Upper lobe of left lung (tissue), 6 donors: ENCODE data around the gene CSAG1. TPM values are rescaled to one million over a fixed set of nuclear protein-coding genes. Genes with fewer than 3 reads are reported as not detected.
A peak's percentile ranks its signal among the peaks of the same experiment; 100 is the strongest.
"Not testable (repeated sequence)": the region's sequence is repeated elsewhere in the genome, so short reads cannot be mapped to it uniquely, and the experiment has no call there.

ENCODE experiments used
- ATAC-seq, 2 donors: fragments of 200-7000 bp; cut with Tn5 transposase; one replicate each; pipeline ENCODE4 v1.9.1; 2022; ENCODE audit warnings: mild to moderate bottlenecking in 2 of 2, moderate library complexity in 2 of 2; ENCODE audit not compliant: low FRiP score in 2 of 2
- DNase-seq, 2 donors: peaks; one replicate each; pipeline ENCODE4 v3.0.0-alpha.2; 2019 to 2020
- H3K27ac ChIP-seq, 4 donors: fragments of 200-600 bp; sonication (generic); one replicate each; pipeline ENCODE4 v1.5.1; 2016 to 2019
- H3K27me3 ChIP-seq, 4 donors: fragments of 200-600 bp; sonication (generic); one replicate each; pipeline ENCODE4 v1.5.1; 2017 to 2019
- H3K36me3 ChIP-seq, 4 donors: fragments of 200-600 bp; sonication (generic); one replicate each; pipeline ENCODE4 v1.5.1; 2016 to 2019
- H3K4me1 ChIP-seq, 4 donors: fragments of 200-600 bp; sonication (generic); one replicate each; pipeline ENCODE4 v1.5.1; 2018 to 2019
- H3K4me3 ChIP-seq, 4 donors: fragments of 200-600 bp; sonication (generic); one replicate each; pipeline ENCODE4 v1.5.1; 2017 to 2019; ENCODE audit warnings: mild to moderate bottlenecking in 2 of 4, moderate library complexity in 1 of 4
- H3K9me3 ChIP-seq, 4 donors: fragments of 200-600 bp; sonication (generic); one replicate each; pipeline ENCODE4 v1.5.1; 2018 to 2019
- CTCF ChIP-seq, 6 experiments: fragments of 450-650 bp in 4 of 6; fragments of 200-600 bp in 2 of 6; sonication (generic) in 2 of 6; IDR thresholded peaks; one replicate each; pipeline ENCODE4 v1.5.1; 2016 to 2019; ENCODE audit warnings: antibody characterized with exemption in 6 of 6
- EP300 ChIP-seq, 4 donors: sonication (generic); formaldehyde crosslinking; IDR thresholded peaks; one replicate each; pipeline ENCODE4 v1.5.1; 2017; ENCODE audit warnings: antibody characterized with exemption in 4 of 4, control low read depth in 2 of 4
- POLR2A ChIP-seq, 4 donors: fragments of 450-650 bp; IDR thresholded peaks; one replicate each; pipeline ENCODE4 v1.5.1; 2016 to 2017; ENCODE audit warnings: antibody characterized with exemption in 4 of 4, mild to moderate bottlenecking in 2 of 4
- POLR2AphosphoS5 ChIP-seq, 2 donors: sonication (generic); formaldehyde crosslinking; IDR thresholded peaks; one replicate each; pipeline ENCODE4 v1.5.1; 2017; ENCODE audit warnings: antibody characterized with exemption in 2 of 2
- WGBS, 2 donors: methylation state at CpG; one replicate each; pipeline ENCODE4 v1.1.5; 2017 to 2018; 5-methylcytosine and 5-hydroxymethylcytosine counted together
- total RNA-seq, 6 donors: library from RNA; depleted of rRNA in 4 of 6; stranded (reverse); fragments of >200 nt in 4 of 6; gene quantifications; one replicate each; pipeline versions ENCODE4 v1.1.0 to v1.2.1, GENCODE V29; 2016 to 2021
- donor health status: DM: no; HTN: no; CAD: no; lungs with moderate emphysema.
- donor health status: DM: no; HTN: yes; CAD: no; lungs with severe emphysema.

Gene CSAG1
- not detected for total RNA-seq

GRCh38 chrX:152733261-152733975 is at the start of gene CSAG1, which contains the start of gene MAGEA12:
TSS of gene CSAG1 (minus strand) at chrX:152733721. CDS start at chrX:152732460, 1,261 bp downstream.
TSS of gene MAGEA12 (plus strand) at chrX:152733757. CDS start at chrX:152736162, 2,405 bp downstream.
- H3K36me3 ChIP-seq = no peaks in the 10 kb centered on the region
- no peaks in the 10 kb centered on the region for H3K4me1 ChIP-seq
- 82 to 89% methylated on average over 8 to 9 of the region's 21 CpGs for WGBS, 2 donors
- H3K9me3 ChIP-seq = no peaks in the 10 kb centered on the region
- TF ChIP-seq POLR2A (IDR thresholded peaks at IDR 0.05) = no peak
- TF ChIP-seq EP300 (IDR thresholded peaks at IDR 0.05) = no peak
- TF ChIP-seq POLR2AphosphoS5 (IDR thresholded peaks at IDR 0.05) = no peak
- TF ChIP-seq CTCF (IDR thresholded peaks at IDR 0.05) = no peak
- H3K4me3 ChIP-seq = no peak within 1 kb of the TSS
- H3K27ac ChIP-seq = no peak within 1 kb of the TSS
- DNase-seq (peak in 1 of 2 donors; percentile 11), ATAC-seq (no peak)
- H3K27me3 ChIP-seq = no peaks in the 10 kb centered on the region

- DNase-seq, H3K4me1 ChIP-seq, H3K9me3 ChIP-seq, H3K4me3 ChIP-seq, H3K27me3 ChIP-seq, H3K27ac ChIP-seq, H3K36me3 ChIP-seq: not testable (repeated sequence)
- ATAC-seq = peak in 1 of 2 donors; percentile 15
- no CpG with 5 or more reads among the region's 29 CpGs for WGBS, 2 donors
These were observed 36.2 kb upstream of the CSAG1 start, which contains the start of gene MAGEA6 for GRCh38 chrX:152769549-152770289. TSS of gene MAGEA6 (minus strand) at chrX:152769689. CDS start at chrX:152767650, 2,039 bp downstream.

GRCh38 chrX:152766562-152766961 is 33.0 kb upstream of the CSAG1 start:
- not testable (repeated sequence) for H3K27me3 ChIP-seq, H3K27ac ChIP-seq, H3K36me3 ChIP-seq, H3K4me1 ChIP-seq, ATAC-seq, H3K9me3 ChIP-seq, H3K4me3 ChIP-seq
- 78 to 93% methylated on average over 4 to 9 of the region's 9 CpGs for WGBS, 2 donors
- peak in 1 of 2 donors; percentile 0 for DNase-seq

- not testable (repeated sequence) for H3K36me3 ChIP-seq, DNase-seq, H3K4me1 ChIP-seq, H3K9me3 ChIP-seq, H3K4me3 ChIP-seq, ATAC-seq, H3K27me3 ChIP-seq, H3K27ac ChIP-seq
- no CpG with 5 or more reads among the region's 7 CpGs for WGBS, 2 donors
These were observed 28.1 kb upstream of the CSAG1 start for GRCh38 chrX:152761582-152761981.

- H3K27me3 ChIP-seq, H3K27ac ChIP-seq, H3K36me3 ChIP-seq, H3K4me1 ChIP-seq, DNase-seq, H3K9me3 ChIP-seq, H3K4me3 ChIP-seq: not testable (repeated sequence)
- peak in 1 of 2 donors; percentile 74 for ATAC-seq
- WGBS, 2 donors = 89 to 100% methylated on average over 2 to 5 of the region's 7 CpGs
These were observed 26.0 kb upstream of the CSAG1 start for GRCh38 chrX:152759544-152759943.

- not testable (repeated sequence) for H3K9me3 ChIP-seq, H3K36me3 ChIP-seq, H3K27ac ChIP-seq, H3K27me3 ChIP-seq, DNase-seq, ATAC-seq, H3K4me3 ChIP-seq, H3K4me1 ChIP-seq
- WGBS, 2 donors = no CpG with 5 or more reads among the region's 2 CpGs
These were observed 25.4 kb upstream of the CSAG1 start, which contains the start of gene CSAG3 for GRCh38 chrX:152758918-152759317. TSS of gene CSAG3 (plus strand) at chrX:152759218.

- ATAC-seq, DNase-seq, H3K9me3 ChIP-seq, H3K4me1 ChIP-seq, H3K27me3 ChIP-seq, H3K4me3 ChIP-seq, H3K36me3 ChIP-seq, H3K27ac ChIP-seq: not testable (repeated sequence)
- WGBS, 2 donors = no CpG with 5 or more reads among the region's 5 CpGs
These were observed 21.4 kb upstream of the CSAG1 start for GRCh38 chrX:152754871-152755270.

GRCh38 chrX:152753686-152754650 is 20.4 kb upstream of the CSAG1 start, which contains the start of gene MAGEA2:
TSS of gene MAGEA2 (minus strand) at chrX:152753842. CDS start at chrX:152751363, 2,479 bp downstream.
- not testable (repeated sequence) for H3K9me3 ChIP-seq, H3K36me3 ChIP-seq, ATAC-seq, H3K27me3 ChIP-seq, H3K4me3 ChIP-seq, DNase-seq, H3K27ac ChIP-seq, H3K4me1 ChIP-seq
- whole genome bisulfite sequencing, 2 donors = no CpG with 5 or more reads among the region's 35 CpGs
